ENCODE data around the gene TPH2. TPM values are rescaled to one million over a fixed set of nuclear protein-coding genes. Genes with fewer than 3 reads are reported as not detected.

TPH2 gene
- total RNA-seq, 1 donor from 2014 or later: not detected

GRCh38 chr12:72011374-72011773 lies 72.7 kb downstream of the TPH2 start:
- Histone ChIP-seq H3K4me2 (no peak overlapping the region), H3K9me3 (ENCODE audit: low read depth) (no peaks in the 10 kb centered on the region), H3F3A (ENCODE audit: low read depth) (no peaks in the 10 kb centered on the region), H3K36me3 (no peaks in the 10 kb centered on the region), H3K4me3 (no peak overlapping the region), H3K27ac (no peak overlapping the region), H3K79me2 (ENCODE audit: low read depth) (no peaks in the 10 kb centered on the region), H3K4me1 (no peaks in the 10 kb centered on the region), H2AFZ (replicated peaks) (no peak overlapping the region), H4K20me1 (ENCODE audit: low read depth) (no peaks in the 10 kb centered on the region), H3K27me3 (no peaks in the 10 kb centered on the region), H3K9ac (no peak overlapping the region)
- Mint-ChIP-seq H3K4me1 (peaks cover 6% of the 10 kb centered on the region), H3K4me3 (no peak overlapping the region), H3K27ac (no peak overlapping the region), H3K27me3 (ENCODE audit: insufficient read depth, low read depth) (no peaks in the 10 kb centered on the region), H3K36me3 (no peaks in the 10 kb centered on the region), H3K9me3 (no peaks in the 10 kb centered on the region)
- TF ChIP-seq EZH2phosphoT487 (IDR thresholded peaks at IDR 0.05): no peak
- no peak for TF ChIP-seq EZH2 (IDR thresholded peaks at IDR 0.05)
- no peak for TF ChIP-seq CTCF (IDR thresholded peaks at IDR 0.05)
- no peak for DNase-seq (ENCODE audit: low spot score)

- Histone ChIP-seq H3F3A (ENCODE audit: low read depth) (no peaks in the 10 kb centered on the region), H3K9me3 (ENCODE audit: low read depth) (no peaks in the 10 kb centered on the region), H3K4me2 (no peak overlapping the region), H3K9ac (no peak overlapping the region), H2AFZ (replicated peaks) (no peak overlapping the region), H3K4me3 (no peak overlapping the region), H3K4me1 (no peaks in the 10 kb centered on the region), H3K27me3 (no peaks in the 10 kb centered on the region), H3K79me2 (ENCODE audit: low read depth) (no peaks in the 10 kb centered on the region), H3K27ac (no peak overlapping the region), H4K20me1 (ENCODE audit: low read depth) (no peaks in the 10 kb centered on the region), H3K36me3 (no peaks in the 10 kb centered on the region)
- no peak overlapping the region for H3K4me3 Mint-ChIP-seq
- TF ChIP-seq EZH2 (IDR thresholded peaks at IDR 0.05): no peak
- TF ChIP-seq EZH2phosphoT487 (IDR thresholded peaks at IDR 0.05): no peak
- TF ChIP-seq CTCF (IDR thresholded peaks at IDR 0.05): no peak
- no peak for DNase-seq (ENCODE audit: low spot score)
- H3K9me3 Mint-ChIP-seq: no peaks in the 10 kb centered on the region
- H3K4me1 Mint-ChIP-seq: peaks cover under 1% of the 10 kb centered on the region
- no peak overlapping the region for H3K27ac Mint-ChIP-seq
- peaks cover 1% of the 10 kb centered on the region for H3K27me3 Mint-ChIP-seq (ENCODE audit: insufficient read depth, low read depth)
- no peaks in the 10 kb centered on the region for H3K36me3 Mint-ChIP-seq
These were observed 74.2 kb downstream of the TPH2 start for GRCh38 chr12:72012874-72013273.

- no peak for DNase-seq (ENCODE audit: low spot score)
- Histone ChIP-seq H3K36me3 (no peaks in the 10 kb centered on the region), H3K27me3 (no peaks in the 10 kb centered on the region), H3K4me1 (no peaks in the 10 kb centered on the region), H2AFZ (replicated peaks) (no peak overlapping the region), H3F3A (ENCODE audit: low read depth) (no peaks in the 10 kb centered on the region), H3K4me2 (no peak overlapping the region), H3K9me3 (ENCODE audit: low read depth) (no peaks in the 10 kb centered on the region), H3K4me3 (no peak overlapping the region), H3K27ac (no peak overlapping the region), H4K20me1 (ENCODE audit: low read depth) (no peaks in the 10 kb centered on the region), H3K79me2 (ENCODE audit: low read depth) (no peaks in the 10 kb centered on the region), H3K9ac (no peak overlapping the region)
- Mint-ChIP-seq H3K36me3 (no peaks in the 10 kb centered on the region), H3K4me3 (no peak overlapping the region), H3K4me1 (peaks cover 3% of the 10 kb centered on the region), H3K27ac (no peak overlapping the region), H3K9me3 (no peaks in the 10 kb centered on the region), H3K27me3 (ENCODE audit: insufficient read depth, low read depth) (peaks cover 5% of the 10 kb centered on the region)
- TF ChIP-seq EZH2phosphoT487 (IDR thresholded peaks at IDR 0.05) (no peak), EZH2 (IDR thresholded peaks at IDR 0.05) (no peak), CTCF (IDR thresholded peaks at IDR 0.05) (no peak)
These were observed 77.2 kb downstream of the TPH2 start for GRCh38 chr12:72015895-72016294.
